ENCODE results near the gene TRIM9. TPM values are rescaled to one million over a fixed set of nuclear protein-coding genes. Genes with fewer than 3 reads are reported as not detected.

The TRIM9 gene
- polyA plus RNA-seq, 1 experiment: 0.06 TPM

GRCh38 chr14:51138404-51139103 lies 43.6 kb upstream of the TRIM9 start:
- ChIA-PET CTCF (no interaction called here), POLR2A (no interaction called here)
- Histone ChIP-seq H3K9me3 (ENCODE audit: control insufficient read depth, insufficient read depth, low read length) (no peaks in the 10 kb centered on the region), H3K27ac (ENCODE audit: low read depth, low read length) (no peak overlapping the region), H3K4me3 (ENCODE audit: low read depth, low read length) (no peak overlapping the region), H3K27me3 (ENCODE audit: control insufficient read depth, insufficient read depth, low read length) (peaks cover 5% of the 10 kb centered on the region)
- DNase-seq (ENCODE audit: low read depth, low spot score): no peak
- TF ChIP-seq CTCF (IDR thresholded peaks at IDR 0.05; ENCODE audit: low read depth, low read length): no peak

DNA sequence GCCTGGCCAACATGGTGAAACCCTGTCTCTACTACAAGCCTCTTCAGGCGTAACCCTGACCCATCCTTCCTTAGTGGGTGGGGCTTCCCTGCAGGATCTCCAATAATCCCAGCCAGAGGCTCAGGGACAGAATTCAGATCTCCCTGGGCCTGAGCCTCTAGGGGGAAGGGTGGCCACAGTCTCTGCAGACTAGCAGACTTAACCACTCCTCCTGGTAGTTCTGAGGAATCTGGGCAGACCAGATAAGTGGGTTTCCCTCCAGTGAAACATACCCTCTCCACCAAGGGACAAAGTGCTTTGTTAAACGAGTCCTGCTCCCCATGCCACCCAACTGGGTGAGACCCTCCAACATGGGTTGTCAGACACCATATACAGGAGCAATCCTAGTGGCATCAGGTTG lies 36.6 kb upstream of the TRIM9 start:
- Histone ChIP-seq H3K4me3 (ENCODE audit: low read depth, low read length) (no peak overlapping the region), H3K27ac (ENCODE audit: low read depth, low read length) (no peak overlapping the region), H3K27me3 (ENCODE audit: control insufficient read depth, insufficient read depth, low read length) (peaks cover 6% of the 10 kb centered on the region), H3K9me3 (ENCODE audit: control insufficient read depth, insufficient read depth, low read length) (no peaks in the 10 kb centered on the region)
- ChIA-PET POLR2A (no interaction called here), CTCF (no interaction called here)
- no peak for DNase-seq (ENCODE audit: low read depth, low spot score)
- no peak for TF ChIP-seq CTCF (IDR thresholded peaks at IDR 0.05; ENCODE audit: low read depth, low read length)

- Histone ChIP-seq H3K4me3 (ENCODE audit: low read depth, low read length) (no peak overlapping the region), H3K27me3 (ENCODE audit: control insufficient read depth, insufficient read depth, low read length) (peaks cover 6% of the 10 kb centered on the region), H3K9me3 (ENCODE audit: control insufficient read depth, insufficient read depth, low read length) (no peaks in the 10 kb centered on the region), H3K27ac (ENCODE audit: low read depth, low read length) (no peak overlapping the region)
- CTCF ChIA-PET: no interaction called here
- DNase-seq (ENCODE audit: low read depth, low spot score): no peak
- POLR2A ChIA-PET: no interaction called here
- TF ChIP-seq CTCF (IDR thresholded peaks at IDR 0.05; ENCODE audit: low read depth, low read length): 0 out of 2 replicates have a peak, but pooled peaks have one; percentile 15
Measured at GRCh38 chr14:51129130-51129529, 34.2 kb upstream of the TRIM9 start.

- H3K27me3 ChIP-seq (ENCODE audit: control insufficient read depth, insufficient read depth, low read length): peaks cover 12% of the 10 kb centered on the region
- DNase-seq (ENCODE audit: low read depth, low spot score): no peak
- POLR2A ChIA-PET: no interaction called here
- H3K27ac ChIP-seq (ENCODE audit: low read depth, low read length): no peak overlapping the region
- TF ChIP-seq CTCF (IDR thresholded peaks at IDR 0.05; ENCODE audit: low read depth, low read length): no peak
- CTCF ChIA-PET: no interaction called here
- no peaks in the 10 kb centered on the region for H3K9me3 ChIP-seq (ENCODE audit: control insufficient read depth, insufficient read depth, low read length)
- H3K4me3 ChIP-seq (ENCODE audit: low read depth, low read length): no peak overlapping the region
Measured at GRCh38 chr14:51124029-51124428, 29.1 kb upstream of the TRIM9 start.

DNA sequence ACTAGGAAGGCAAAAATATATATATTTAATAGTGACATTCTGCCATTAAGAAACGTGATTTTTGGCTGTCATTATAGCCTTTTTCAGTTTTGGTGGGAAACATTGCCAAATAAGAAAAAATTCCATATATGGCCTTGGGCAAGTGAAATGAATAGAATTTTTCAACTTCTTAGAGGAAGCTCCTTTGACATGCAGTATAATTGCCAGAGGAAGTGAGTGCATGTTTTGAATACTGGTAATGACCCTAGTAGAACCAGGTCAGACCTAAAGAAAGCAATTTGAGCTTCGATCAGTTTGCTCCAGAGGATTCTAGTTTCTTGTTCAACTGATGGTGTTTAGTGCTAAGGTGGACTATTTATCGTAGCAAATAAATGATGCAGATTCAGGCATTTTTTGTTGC lies 26.2 kb upstream of the TRIM9 start:
- peaks cover 11% of the 10 kb centered on the region for H3K27me3 ChIP-seq (ENCODE audit: control insufficient read depth, insufficient read depth, low read length)
- H3K27ac ChIP-seq (ENCODE audit: low read depth, low read length): no peak overlapping the region
- H3K9me3 ChIP-seq (ENCODE audit: control insufficient read depth, insufficient read depth, low read length): no peaks in the 10 kb centered on the region
- POLR2A ChIA-PET: no interaction called here
- no peak overlapping the region for H3K4me3 ChIP-seq (ENCODE audit: low read depth, low read length)
- TF ChIP-seq CTCF (IDR thresholded peaks at IDR 0.05; ENCODE audit: low read depth, low read length): no peak
- CTCF ChIA-PET: no interaction called here
- no peak for DNase-seq (ENCODE audit: low read depth, low spot score)

All from AG04450 (cell line).